ENCODE data around the gene PIGN. TPM values are rescaled to one million over a fixed set of nuclear protein-coding genes. Genes with fewer than 3 reads are reported as not detected.

The PIGN gene
- total RNA-seq, 2 experiments from 2014 or later, result 24.9 to 28.1 TPM

DNA sequence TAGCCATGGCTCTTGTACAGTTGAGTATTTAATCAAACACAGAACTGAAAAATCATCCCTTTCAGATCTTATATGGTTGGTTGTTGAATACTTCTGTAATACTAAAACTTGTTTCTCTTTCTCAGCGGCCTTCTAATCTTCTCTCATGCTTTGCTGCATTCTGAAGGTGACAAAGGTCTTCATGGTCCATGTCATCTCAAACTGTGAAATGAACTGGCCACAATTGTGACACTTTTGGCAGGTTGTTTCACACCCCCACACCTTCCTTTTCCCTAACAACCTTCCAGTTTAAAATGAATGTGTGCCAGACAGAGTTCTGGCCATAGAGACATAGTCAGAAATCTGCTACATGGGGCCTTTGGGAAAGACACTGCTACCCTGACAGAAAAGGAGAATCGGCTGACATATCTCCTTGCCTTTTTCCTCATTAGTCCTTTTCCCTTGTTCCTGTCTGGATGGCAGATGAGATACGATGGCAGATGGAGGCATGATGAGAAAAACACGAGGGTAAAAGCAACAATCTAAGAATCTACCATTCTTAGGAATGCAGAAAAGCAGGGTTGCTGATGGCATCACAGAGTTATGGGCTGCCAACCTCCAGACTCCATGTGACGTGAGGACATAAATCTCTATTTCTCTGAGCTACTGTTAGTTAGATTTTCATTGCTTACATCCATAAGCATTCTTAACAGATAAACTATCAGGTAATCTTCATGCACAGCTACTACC, 106.5 kb downstream of the PIGN start:
- Mint-ChIP-seq H3K4me1 (ENCODE audit: low read depth) (peaks cover 7% of the 10 kb centered on the region), H3K27me3 (no peaks in the 10 kb centered on the region), H3K27ac (no peak overlapping the region), H3K36me3 (ENCODE audit: low read depth) (peaks cover 7% of the 10 kb centered on the region), H3K4me3 (no peak overlapping the region), H3K9me3 (no peaks in the 10 kb centered on the region)
- ChIA-PET CTCF (no interaction called here), POLR2A (no interaction called here)
- no peak for DNase-seq
- ATAC-seq, result no peak
- TF ChIP-seq, protein P1, sequence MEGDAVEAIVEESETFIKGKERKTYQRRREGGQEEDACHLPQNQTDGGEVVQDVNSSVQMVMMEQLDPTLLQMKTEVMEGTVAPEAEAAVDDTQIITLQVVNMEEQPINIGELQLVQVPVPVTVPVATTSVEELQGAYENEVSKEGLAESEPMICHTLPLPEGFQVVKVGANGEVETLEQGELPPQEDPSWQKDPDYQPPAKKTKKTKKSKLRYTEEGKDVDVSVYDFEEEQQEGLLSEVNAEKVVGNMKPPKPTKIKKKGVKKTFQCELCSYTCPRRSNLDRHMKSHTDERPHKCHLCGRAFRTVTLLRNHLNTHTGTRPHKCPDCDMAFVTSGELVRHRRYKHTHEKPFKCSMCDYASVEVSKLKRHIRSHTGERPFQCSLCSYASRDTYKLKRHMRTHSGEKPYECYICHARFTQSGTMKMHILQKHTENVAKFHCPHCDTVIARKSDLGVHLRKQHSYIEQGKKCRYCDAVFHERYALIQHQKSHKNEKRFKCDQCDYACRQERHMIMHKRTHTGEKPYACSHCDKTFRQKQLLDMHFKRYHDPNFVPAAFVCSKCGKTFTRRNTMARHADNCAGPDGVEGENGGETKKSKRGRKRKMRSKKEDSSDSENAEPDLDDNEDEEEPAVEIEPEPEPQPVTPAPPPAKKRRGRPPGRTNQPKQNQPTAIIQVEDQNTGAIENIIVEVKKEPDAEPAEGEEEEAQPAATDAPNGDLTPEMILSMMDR (IDR thresholded peaks at IDR 0.05), result no peak
- intact Hi-C loops (cut with micrococcal nuclease), result no loop called here

DNA sequence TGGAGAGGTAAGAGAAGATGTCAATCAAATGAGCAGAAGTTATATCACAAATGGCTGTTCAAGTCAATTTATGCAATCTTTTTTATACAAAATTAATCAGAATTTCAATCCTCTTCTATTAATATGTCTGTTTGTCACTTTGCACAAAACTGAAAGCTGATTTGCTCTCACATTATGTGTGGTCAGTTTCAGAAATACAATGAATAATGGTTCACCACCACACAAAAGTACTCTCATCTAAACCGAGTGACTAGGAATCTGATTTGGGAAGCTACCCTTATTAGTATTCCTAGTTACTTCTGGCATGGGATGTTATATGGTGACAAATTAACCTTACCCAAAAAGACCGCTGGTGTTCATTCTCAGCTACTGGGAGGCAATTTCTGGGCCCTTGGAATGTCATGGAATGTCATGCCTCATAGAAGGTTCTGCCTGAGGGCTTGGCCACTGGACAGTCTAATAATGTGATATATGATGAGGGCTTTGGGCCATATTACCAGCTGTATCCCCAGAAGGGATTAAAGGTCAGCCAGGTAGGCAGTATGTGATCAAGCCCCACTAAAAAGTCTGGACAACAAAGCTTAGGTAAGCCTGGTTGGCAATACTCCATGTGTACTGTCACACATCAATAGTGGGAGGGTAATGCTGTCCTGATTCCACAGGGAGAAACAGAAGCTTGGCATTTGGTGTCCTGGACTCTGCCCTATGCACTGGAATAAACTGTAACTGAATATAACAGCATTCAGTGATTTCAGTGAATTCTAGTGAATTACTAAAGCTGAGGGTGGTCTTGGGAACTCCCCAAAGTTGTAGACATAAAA, 113.2 kb downstream of the PIGN start:
- peaks cover 2% of the 10 kb centered on the region for H3K36me3 Mint-ChIP-seq (ENCODE audit: low read depth)

DNA sequence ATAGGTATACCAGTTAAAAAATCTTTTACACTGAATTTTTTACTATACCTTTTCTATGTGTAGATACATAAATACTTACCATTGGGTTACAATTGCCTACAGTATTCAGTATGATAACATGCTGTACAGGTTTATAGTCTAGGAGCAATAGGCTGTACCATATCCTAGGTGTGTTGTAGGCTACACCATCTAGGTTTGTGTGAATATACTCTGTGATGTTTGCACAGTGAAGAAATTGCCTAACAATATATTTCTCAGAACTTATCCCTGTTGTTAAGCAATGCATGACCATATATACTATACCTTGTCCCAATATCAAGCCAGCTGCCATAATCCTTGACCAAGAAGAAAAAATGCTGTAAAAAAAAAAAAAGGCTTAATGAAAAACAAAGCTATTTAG, 114.5 kb downstream of the PIGN start:
- intact Hi-C loops (cut with micrococcal nuclease), result no loop called here
- CTCF ChIA-PET, result no interaction called here
- H3K9me3 Mint-ChIP-seq, result no peaks in the 10 kb centered on the region
- no peak overlapping the region for H3K4me3 Mint-ChIP-seq
- H3K27ac Mint-ChIP-seq, result no peak overlapping the region
- H3K4me1 Mint-ChIP-seq (ENCODE audit: low read depth), result no peaks in the 10 kb centered on the region
- TF ChIP-seq, protein P1 (IDR thresholded peaks at IDR 0.05), result no peak
- DNase-seq (no peak), ATAC-seq (no peak)
- H3K27me3 Mint-ChIP-seq, result no peaks in the 10 kb centered on the region
- POLR2A ChIA-PET, result interaction anchor here (0.7 kb wide), 1 partner anchor 19 kb away, joined by 3 read pairs; no protein-coding TSS in a partner anchor
- peaks cover 2% of the 10 kb centered on the region for H3K36me3 Mint-ChIP-seq (ENCODE audit: low read depth)

More for the DNA sequence above, 113.2 kb downstream of the PIGN start:
- H3K4me3 Mint-ChIP-seq, result no peak overlapping the region
- intact Hi-C loops (cut with micrococcal nuclease), result no loop called here
- H3K9me3 Mint-ChIP-seq, result no peaks in the 10 kb centered on the region
- DNase-seq (no peak), ATAC-seq (no peak)
- TF ChIP-seq, protein P1 (IDR thresholded peaks at IDR 0.05), result no peak
- H3K4me1 Mint-ChIP-seq (ENCODE audit: low read depth), result no peaks in the 10 kb centered on the region
- POLR2A ChIA-PET, result no interaction called here
- H3K27me3 Mint-ChIP-seq, result no peaks in the 10 kb centered on the region
- CTCF ChIA-PET, result interaction anchor here (1.0 kb wide), 1 partner anchor 58 kb away, joined by 3 read pairs; no protein-coding TSS in a partner anchor
- no peak overlapping the region for H3K27ac Mint-ChIP-seq

DNA sequence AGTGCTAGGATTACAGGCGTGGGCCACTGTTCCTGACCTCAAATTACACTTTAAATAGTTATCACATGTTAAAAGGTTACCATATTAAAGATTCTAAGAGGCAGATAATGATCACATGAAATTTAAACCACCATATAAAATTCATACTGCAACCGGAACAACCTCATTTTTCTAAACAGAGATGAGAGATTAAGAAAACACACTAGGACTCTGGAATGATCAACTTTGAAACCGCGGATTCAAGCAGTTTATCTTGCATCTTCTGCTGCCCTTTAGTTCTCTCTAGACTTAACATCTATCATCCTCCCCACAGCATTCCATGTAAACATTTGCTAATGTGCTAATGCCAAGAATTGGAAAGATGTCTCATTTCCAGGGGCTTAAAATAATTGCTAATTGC, 115.8 kb downstream of the PIGN start:
- TF ChIP-seq, protein P1 (IDR thresholded peaks at IDR 0.05), result no peak
- Mint-ChIP-seq H3K36me3 (ENCODE audit: low read depth) (peaks cover 2% of the 10 kb centered on the region), H3K27me3 (no peaks in the 10 kb centered on the region), H3K27ac (no peak overlapping the region), H3K4me3 (no peak overlapping the region), H3K9me3 (no peaks in the 10 kb centered on the region), H3K4me1 (ENCODE audit: low read depth) (no peaks in the 10 kb centered on the region)
- ATAC-seq, result no peak
- POLR2A ChIA-PET, result no interaction called here
- CTCF ChIA-PET, result no interaction called here
- intact Hi-C loops (cut with micrococcal nuclease), result no loop called here
- DNase-seq, result no peak

DNA sequence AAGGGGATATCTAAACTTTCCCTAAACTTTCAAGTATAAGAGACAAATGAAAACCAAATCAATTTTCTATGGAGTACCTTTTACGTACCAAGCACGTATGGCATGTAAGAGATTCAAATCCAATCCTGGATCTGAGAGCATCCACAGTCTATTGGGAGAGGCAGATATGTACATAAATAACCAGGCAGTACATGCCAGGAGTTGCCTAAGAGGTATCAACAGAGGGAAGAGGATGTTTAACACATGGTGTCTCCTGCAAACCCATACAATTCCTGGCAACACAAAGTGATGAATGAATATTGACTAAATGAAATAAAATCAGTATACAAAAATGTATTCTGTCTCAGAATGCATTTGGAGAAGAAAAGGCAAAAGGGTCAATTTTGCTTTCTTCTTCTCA, 116.6 kb downstream of the PIGN start:
- H3K27ac Mint-ChIP-seq, result no peak overlapping the region
- DNase-seq (no peak), ATAC-seq (no peak)
- no peaks in the 10 kb centered on the region for H3K27me3 Mint-ChIP-seq
- ChIA-PET CTCF (no interaction called here), POLR2A (no interaction called here)
- TF ChIP-seq, protein P1 (IDR thresholded peaks at IDR 0.05), result no peak
- intact Hi-C loops (cut with micrococcal nuclease), result no loop called here
- peaks cover 4% of the 10 kb centered on the region for H3K36me3 Mint-ChIP-seq (ENCODE audit: low read depth)
- no peaks in the 10 kb centered on the region for H3K9me3 Mint-ChIP-seq
- no peak overlapping the region for H3K4me3 Mint-ChIP-seq
- no peaks in the 10 kb centered on the region for H3K4me1 Mint-ChIP-seq (ENCODE audit: low read depth)

Data from activated CD8-positive, alpha-beta T cell treated with anti-CD3 and anti-CD28 coated beads for 36 hours (primary cell).